ENCODE results near the gene TNFAIP1.

- no peak for TF ChIP-seq CTCF (conservative IDR thresholded peaks at IDR 0.05 in 1 of 2, IDR thresholded peaks at IDR 0.05 in 1 of 2; ENCODE audit: low read depth in 1 of 2, low read length in 2 of 2)
- no peak for TF ChIP-seq EZH2 (IDR thresholded peaks at IDR 0.05; ENCODE audit: low read length, missing control alignments)
Observed at GRCh38 chr17:28326114-28326513, 9.4 kb upstream of the TNFAIP1 start.

All from fibroblast of lung (primary cell).